Measurements from ENCODE around the gene NBL1.
"Not testable (repeated sequence)": the region's sequence is repeated elsewhere in the genome, so short reads cannot be mapped to it uniquely, and the experiment has no call there.

Gene NBL1

DNA sequence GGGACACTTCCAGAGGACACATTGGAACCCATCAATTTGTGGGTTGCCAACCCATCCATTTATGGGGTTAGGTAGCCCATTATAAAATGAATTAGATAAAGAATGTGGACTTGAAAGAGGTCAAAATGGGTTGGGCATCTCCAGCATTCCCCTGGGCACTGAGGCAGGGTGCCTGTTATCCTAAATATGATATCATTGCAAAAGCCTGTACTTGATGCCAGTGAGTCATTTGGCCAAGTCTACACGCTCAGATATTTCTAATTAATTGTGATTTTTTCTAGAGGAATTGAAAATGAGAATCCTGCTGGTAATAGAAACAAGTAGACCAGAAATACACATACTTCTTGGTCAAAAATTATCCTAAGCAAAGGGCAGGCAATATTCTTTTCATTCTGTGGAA is 21.9 kb upstream of the NBL1 start:
- no peak for DNase-seq (ENCODE audit: low spot score)

DNA sequence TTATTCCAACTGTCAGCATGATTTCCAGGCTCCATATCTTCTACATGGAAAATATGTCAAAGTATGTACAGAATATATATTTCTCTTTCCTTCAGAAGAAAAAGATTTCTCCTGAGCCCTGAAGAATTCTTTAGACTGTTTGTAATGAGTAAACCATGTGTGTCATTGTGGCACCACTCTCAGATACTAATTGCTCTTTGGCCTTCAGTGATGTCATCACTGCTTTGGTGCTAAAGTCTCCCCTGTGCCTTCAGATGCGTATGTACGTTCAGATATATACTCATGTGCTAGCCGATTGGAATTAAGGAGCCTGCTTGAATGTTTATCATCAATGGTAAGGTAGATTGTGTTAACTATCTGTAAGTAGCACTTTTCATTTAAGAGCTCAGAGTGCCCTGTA is 20.6 kb upstream of the NBL1 start:
- no peak for DNase-seq (ENCODE audit: low spot score)

DNA sequence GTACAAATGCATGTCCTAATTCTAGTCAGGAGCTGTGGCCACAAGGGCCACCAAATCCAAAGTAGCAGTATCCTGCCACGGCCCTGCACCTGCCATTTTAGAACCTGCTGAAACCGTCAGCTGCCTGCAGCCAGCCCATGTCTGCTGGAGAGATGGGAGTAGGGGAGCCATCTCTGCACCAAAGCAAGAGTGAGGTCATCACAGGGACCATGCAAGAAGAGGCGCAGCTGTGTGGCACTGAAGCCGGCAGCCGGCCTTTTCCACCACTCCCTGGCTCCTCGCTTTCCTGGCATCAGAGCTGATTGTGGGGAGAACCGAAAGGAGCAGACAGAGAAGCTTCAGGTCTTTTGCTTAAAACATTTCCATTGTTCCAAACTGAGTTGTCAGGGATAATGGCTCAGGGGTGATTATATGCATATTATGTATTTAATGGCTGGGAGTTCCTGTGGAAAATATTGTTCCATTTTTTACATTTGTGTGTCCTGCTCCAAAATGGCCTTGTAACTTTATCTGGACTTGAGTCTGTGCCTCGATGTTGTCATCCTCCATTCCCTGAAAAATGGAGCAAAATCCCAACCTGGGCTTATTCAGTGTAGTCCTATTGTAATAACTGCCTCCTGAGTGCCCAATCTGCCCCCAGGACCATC is 18.7 kb upstream of the NBL1 start:
- no peak for DNase-seq (ENCODE audit: low spot score)

- DNase-seq (ENCODE audit: low spot score): no peak
These were observed 15.2 kb upstream of the NBL1 start for GRCh38 chr1:19628879-19629278.

DNA sequence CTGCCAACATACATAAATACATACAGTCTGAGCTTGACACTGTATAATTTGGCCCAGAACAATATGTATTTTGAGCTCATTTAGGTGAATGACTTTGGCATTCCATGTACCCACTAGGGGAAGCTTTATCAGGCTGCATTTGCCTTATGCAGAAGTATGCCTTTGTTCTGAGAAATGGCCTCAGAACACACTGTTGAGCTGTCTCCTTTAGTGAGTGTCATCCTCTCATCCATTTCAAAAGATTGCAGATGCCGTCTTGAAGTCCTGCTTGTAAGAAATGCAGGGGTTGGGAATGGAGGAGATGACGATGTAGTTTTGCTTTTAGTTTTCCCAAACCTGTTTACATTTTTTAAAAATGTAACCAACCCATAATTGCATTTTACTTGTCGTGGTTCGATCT is 14.8 kb upstream of the NBL1 start:
- no peak for DNase-seq (ENCODE audit: low spot score)

GRCh38 chr1:19630192-19630591 is 13.9 kb upstream of the NBL1 start:
- not testable (repeated sequence) for DNase-seq (ENCODE audit: low spot score)

- no peak for DNase-seq (ENCODE audit: low spot score)
These were observed 13.3 kb upstream of the NBL1 start for GRCh38 chr1:19630720-19631395.

GRCh38 chr1:19632211-19632610 is 11.9 kb upstream of the NBL1 start:
- no peak for DNase-seq (ENCODE audit: low spot score)

DNA sequence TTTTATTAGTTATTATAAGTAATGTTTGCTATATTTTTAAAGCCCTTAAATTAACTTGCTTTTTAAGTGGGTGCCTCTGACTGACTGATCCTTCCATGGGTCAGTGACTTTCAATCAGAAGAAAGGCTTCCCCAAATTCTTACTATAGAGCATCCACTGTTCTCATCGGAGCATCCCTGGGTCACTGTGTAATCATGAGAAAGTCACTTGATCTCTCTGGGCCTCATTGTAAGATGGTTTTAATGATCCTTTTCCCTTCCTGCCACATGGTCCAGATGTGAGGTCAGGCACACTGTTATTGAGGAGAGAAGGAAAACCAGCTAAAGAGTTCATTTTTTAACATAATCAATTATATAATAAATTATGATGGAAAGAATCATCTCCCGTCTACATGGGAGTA is 11.0 kb upstream of the NBL1 start:
- no peak for DNase-seq (ENCODE audit: low spot score)

DNA sequence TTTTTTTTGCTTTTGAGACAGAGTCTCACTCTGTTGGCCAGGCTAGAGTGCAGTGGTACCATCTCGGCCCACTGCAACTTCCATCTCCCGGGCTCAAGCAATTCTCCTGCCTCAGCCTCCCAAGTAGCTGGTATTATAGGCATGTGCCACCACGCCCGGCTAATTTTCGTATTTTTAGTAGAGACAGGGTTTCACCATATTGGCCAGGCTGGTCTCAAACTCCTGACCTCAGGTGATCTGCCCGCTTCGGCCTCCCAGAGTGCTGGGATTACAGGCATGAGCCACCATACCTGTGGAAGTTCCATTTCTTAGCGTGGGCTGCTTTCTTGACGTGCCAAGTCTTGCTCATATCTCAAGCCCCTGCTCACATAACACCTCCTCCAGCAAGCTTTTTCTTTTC is 9.0 kb upstream of the NBL1 start:
- DNase-seq (ENCODE audit: low spot score): not testable (repeated sequence)

GRCh38 chr1:19635646-19636045 is 8.5 kb upstream of the NBL1 start:
- DNase-seq (ENCODE audit: low spot score): no peak

DNA sequence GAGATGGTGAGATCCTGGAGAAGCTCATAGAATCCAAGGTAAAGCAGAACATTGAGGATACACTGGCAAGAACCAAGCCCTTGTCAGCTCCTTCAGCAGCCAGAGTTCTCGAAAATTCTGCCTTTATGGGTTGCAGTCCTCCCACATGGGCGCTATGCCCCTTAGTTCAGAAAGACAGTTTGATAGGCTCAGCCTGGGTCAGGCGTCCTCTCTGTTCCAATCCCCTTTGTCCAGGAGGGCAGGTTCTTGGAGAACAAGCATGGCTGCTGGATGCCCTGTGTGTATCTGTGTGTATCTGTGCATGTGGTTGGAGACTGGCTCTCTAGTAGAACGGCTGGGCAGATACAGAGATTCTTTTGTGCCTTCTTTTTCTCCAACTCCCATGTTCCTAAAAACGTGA is 8.0 kb upstream of the NBL1 start:
- DNase-seq (ENCODE audit: low spot score): no peak

GRCh38 chr1:19636749-19637148 is 7.4 kb upstream of the NBL1 start:
- DNase-seq (ENCODE audit: low spot score): not testable (repeated sequence)

DNA sequence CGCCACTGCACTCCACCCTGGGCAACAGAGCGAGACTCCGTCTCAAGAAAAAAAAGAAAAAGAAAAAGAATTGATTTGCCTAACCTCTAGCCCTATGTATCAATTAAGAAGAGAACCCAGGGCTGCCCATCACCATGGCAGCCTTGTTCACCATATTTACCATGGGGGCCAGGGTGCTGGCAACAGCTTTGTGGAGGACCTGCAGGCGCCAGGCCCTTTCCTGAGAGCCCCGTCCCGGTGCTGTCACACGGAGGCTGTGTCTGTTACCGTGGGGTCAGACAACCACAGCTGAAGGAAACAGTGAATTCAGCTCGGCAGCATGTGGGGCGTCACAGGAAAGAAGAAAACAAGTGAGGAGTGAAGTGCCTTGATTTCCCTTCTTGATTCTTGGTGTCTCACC is 6.5 kb upstream of the NBL1 start:
- no peak for DNase-seq (ENCODE audit: low spot score)

DNA sequence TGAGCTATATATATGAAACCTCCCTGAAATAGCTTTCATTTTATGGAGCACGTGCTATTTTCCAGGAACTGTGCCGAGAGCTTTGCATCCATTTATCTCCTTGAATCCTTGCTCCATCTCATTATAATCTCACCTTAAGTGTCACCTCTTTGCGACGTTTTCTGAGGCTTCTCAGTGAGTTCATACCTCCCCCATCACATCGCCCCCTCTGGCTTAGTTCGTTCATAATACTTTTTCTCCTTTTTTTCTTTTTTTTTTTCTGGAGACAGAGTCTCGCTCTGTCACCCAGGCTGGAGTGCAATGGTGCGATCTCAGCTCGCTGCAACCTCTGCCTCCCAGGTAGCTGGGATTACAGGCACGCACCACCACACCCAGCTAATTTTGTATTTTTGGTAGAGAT is 4.9 kb upstream of the NBL1 start:
- not testable (repeated sequence) for DNase-seq (ENCODE audit: low spot score)

GRCh38 chr1:19639999-19640362 is 4.1 kb upstream of the NBL1 start:
- no peak for DNase-seq (ENCODE audit: low spot score)

GRCh38 chr1:19640363-19641316 is 3.5 kb upstream of the NBL1 start:
- no peak for DNase-seq (ENCODE audit: low spot score)

DNA sequence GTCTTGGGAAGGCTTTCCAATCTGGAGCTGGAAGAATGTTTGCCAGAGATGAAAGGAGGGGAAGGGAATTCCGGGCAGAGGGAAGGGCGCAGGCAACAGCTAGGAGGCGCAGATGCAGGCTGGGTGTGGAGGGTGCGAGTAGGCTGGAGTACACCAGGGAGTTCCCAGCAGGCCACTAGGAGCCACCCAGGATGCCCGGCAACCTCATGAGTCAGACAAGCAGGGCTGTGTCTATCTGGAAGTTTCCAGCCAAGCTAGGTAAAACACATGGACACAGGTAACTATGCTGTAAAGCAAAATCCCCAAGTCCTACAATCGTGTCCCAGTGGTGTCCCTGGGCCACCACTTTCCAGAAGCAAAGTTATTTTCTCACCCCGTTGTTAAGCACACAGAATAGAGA is 990 bp upstream of the NBL1 start:
- no peak for DNase-seq (ENCODE audit: low spot score)

GRCh38 chr1:19644395-19644680 is 227 bp downstream of the NBL1 start:
- DNase-seq (ENCODE audit: low spot score): no peak

DNA sequence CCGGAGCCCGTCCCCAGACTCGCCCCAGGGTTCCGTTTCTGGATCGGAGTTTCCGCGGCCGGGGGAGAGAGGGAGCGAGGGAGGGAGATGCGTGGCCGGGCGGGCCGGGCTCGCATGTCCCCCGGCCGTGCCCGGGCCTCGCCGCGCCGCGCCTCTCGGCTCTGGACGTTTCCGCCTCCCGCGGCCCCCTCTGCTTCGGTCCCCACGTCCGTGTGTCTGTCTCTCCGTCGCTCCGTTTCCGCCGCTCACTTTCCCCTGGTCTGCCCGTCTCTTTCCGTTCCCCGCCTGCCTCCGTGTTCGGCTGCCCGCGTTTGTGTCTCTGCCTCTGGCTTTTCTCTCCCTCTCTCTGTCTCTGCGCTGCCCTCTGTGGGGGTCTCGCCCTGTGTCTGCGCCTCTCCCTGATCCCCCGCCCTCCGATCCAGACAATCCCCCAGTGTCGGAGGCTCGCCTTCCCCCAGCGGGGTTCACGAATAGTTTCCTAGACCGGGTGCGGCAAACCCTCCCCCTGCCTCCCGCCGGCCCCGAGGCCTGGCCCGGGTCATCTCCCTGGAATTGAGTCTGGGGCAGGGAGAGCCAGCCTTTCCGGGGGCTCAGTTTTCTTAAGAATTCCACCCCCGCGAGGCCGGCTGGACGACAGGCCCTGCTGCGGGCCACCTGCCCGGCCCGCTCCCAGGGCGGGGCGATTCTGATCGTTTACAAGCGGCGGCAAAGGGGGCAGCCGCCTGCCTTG is 735 bp downstream of the NBL1 start:
- DNase-seq (ENCODE audit: low spot score): no peak

DNA sequence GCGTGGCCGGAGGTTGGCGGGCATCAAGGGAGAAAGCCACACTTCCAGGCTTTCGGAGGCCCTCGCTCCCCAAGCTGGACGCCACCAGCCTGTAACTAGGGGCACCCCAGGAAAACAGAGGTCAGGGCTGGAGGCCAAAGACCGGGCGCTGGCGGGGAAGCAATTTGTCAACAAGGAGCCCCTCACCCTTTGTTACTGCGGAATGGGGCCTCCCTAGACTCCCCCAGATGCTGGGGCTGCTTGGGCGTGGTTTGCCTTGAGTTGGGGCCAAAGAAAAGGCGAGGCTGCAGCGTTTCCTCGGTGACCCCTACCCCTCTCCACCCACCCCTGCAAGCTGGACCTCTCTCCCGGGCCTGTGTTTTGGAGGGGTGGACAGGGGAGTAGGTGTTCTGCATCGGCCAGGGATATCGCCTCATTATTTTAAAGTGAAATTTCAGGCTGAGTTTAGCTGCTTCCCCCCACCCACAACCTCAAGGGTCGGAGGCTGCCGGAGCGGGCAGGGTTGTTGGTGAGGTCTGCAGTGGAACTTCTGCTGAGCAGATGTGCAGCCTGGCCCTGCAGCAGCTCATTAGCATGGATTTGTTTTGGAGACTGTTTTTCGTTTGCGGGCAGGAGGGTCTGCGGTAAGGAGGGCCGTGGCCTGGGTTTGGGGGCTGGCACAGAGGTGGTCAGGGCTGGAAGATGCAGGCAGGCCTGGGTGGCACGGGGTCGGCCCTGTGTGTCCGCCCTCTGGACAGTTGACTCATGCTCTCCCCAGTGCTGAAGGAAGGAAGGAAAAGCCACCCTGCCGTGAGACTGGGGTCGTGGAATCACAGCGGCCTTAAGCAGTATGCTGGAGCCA is 1.5 kb downstream of the NBL1 start:
- no peak for DNase-seq (ENCODE audit: low spot score)

Measured in cerebellar cortex (tissue), 1 donor.